ENCODE data around the gene ZNF212.
A peak's percentile ranks its signal among the peaks of the same experiment; 100 is the strongest.
"Not testable (repeated sequence)": the region's sequence is repeated elsewhere in the genome, so short reads cannot be mapped to it uniquely, and the experiment has no call there.

ZNF212 gene

GRCh38 chr7:149229526-149229925 lies 9.9 kb upstream of the ZNF212 start:
- H3K9me3 Mint-ChIP-seq = no peaks in the 10 kb centered on the region
- DNase-seq (no peak), ATAC-seq (peak; percentile 32)
- no peak overlapping the region for H3K27ac Mint-ChIP-seq
- H3K27me3 Mint-ChIP-seq = peaks cover 25% of the 10 kb centered on the region
- H3K4me1 Mint-ChIP-seq = no peaks in the 10 kb centered on the region
- no peak overlapping the region for H3K4me3 Mint-ChIP-seq

- ATAC-seq (no peak), DNase-seq (no peak)
- Mint-ChIP-seq H3K27me3 (peaks cover 32% of the 10 kb centered on the region), H3K27ac (no peak overlapping the region), H3K4me1 (no peaks in the 10 kb centered on the region), H3K4me3 (no peak overlapping the region), H3K9me3 (no peaks in the 10 kb centered on the region)
Measured at GRCh38 chr7:149232362-149232761, 7.1 kb upstream of the ZNF212 start.

GRCh38 chr7:149233655-149234204 lies 5.7 kb upstream of the ZNF212 start:
- H3K4me3 Mint-ChIP-seq, DNase-seq, H3K27ac Mint-ChIP-seq, H3K4me1 Mint-ChIP-seq, H3K9me3 Mint-ChIP-seq: not testable (repeated sequence)
- peak; percentile 59 for ATAC-seq
- H3K27me3 Mint-ChIP-seq = peaks cover 32% of the 10 kb centered on the region

- DNase-seq (no peak), ATAC-seq (no peak)
- Mint-ChIP-seq H3K27me3 (peaks cover 16% of the 10 kb centered on the region), H3K27ac (no peak overlapping the region), H3K4me1 (peaks cover 33% of the 10 kb centered on the region), H3K4me3 (no peak overlapping the region), H3K9me3 (peaks cover under 1 to 2% of the 10 kb centered on the region in 2 donors)
Measured at GRCh38 chr7:149237502-149237901, 1.9 kb upstream of the ZNF212 start.

GRCh38 chr7:149238051-149238450 lies 1.4 kb upstream of the ZNF212 start:
- peaks cover 10% of the 10 kb centered on the region for H3K27me3 Mint-ChIP-seq
- peaks cover 33% of the 10 kb centered on the region for H3K4me1 Mint-ChIP-seq
- H3K4me3 Mint-ChIP-seq = peak overlapping the region; percentile 8 to 10
- DNase-seq = no peak
- ATAC-seq = no peak
- H3K9me3 Mint-ChIP-seq = peaks cover 5 to 8% of the 10 kb centered on the region in 2 donors
- H3K27ac Mint-ChIP-seq = peak overlapping the region in 1 of 2 donors; percentile 72

GRCh38 chr7:149240637-149241036 lies 1.2 kb downstream of the ZNF212 start:
- Mint-ChIP-seq H3K4me3 (peak overlapping the region; percentile 93 to 95), H3K4me1 (peaks cover 48% of the 10 kb centered on the region), H3K27me3 (peaks cover 7% of the 10 kb centered on the region), H3K27ac (no peak overlapping the region), H3K9me3 (peaks cover 5 to 8% of the 10 kb centered on the region in 2 donors)
- ATAC-seq (no peak), DNase-seq (no peak)

- H3K4me3 Mint-ChIP-seq = peak overlapping the region in 1 of 2 donors; percentile 9
- H3K27ac Mint-ChIP-seq = peak overlapping the region in 1 of 2 donors; percentile 71
- peaks cover 55% of the 10 kb centered on the region for H3K4me1 Mint-ChIP-seq
- peaks cover 5 to 8% of the 10 kb centered on the region in 2 donors for H3K9me3 Mint-ChIP-seq
- DNase-seq = no peak
- H3K27me3 Mint-ChIP-seq = peaks cover under 1% of the 10 kb centered on the region
- no peak for ATAC-seq
Measured at GRCh38 chr7:149241696-149242095, 2.2 kb downstream of the ZNF212 start.

GRCh38 chr7:149245244-149245643 lies 5.8 kb downstream of the ZNF212 start:
- Mint-ChIP-seq H3K4me3 (peak overlapping the region in 1 of 2 donors; percentile 36), H3K9me3 (peaks cover 5 to 8% of the 10 kb centered on the region in 2 donors), H3K27me3 (no peaks in the 10 kb centered on the region), H3K4me1 (peaks cover 71% of the 10 kb centered on the region), H3K27ac (peak overlapping the region; percentile 48 to 73)
- peak in 1 of 2 donors; percentile 53 for DNase-seq
- ATAC-seq = peak; percentile 93

GRCh38 chr7:149245744-149246143 lies 6.3 kb downstream of the ZNF212 start:
- peak; percentile 57 for ATAC-seq
- peak overlapping the region in 1 of 2 donors; percentile 91 for H3K27ac Mint-ChIP-seq

GRCh38 chr7:149248777-149249176 lies 9.3 kb downstream of the ZNF212 start:
- Mint-ChIP-seq H3K4me3 (peak overlapping the region; percentile 63 to 70), H3K9me3 (no peaks in the 10 kb centered on the region), H3K27me3 (no peaks in the 10 kb centered on the region), H3K27ac (peak overlapping the region; percentile 66 to 77), H3K4me1 (peaks cover 56% of the 10 kb centered on the region)
- DNase-seq (peak in 1 of 2 donors; percentile 19), ATAC-seq (peak; percentile 54)

More at GRCh38 chr7:149245744-149246143, 6.3 kb downstream of the ZNF212 start:
- H3K27me3 Mint-ChIP-seq = no peaks in the 10 kb centered on the region
- DNase-seq = no peak
- H3K4me3 Mint-ChIP-seq = peak overlapping the region; percentile 36 to 49
- H3K4me1 Mint-ChIP-seq = peaks cover 67% of the 10 kb centered on the region
- H3K9me3 Mint-ChIP-seq = peaks cover 5 to 8% of the 10 kb centered on the region in 2 donors

- not testable (repeated sequence) for H3K27ac Mint-ChIP-seq, H3K27me3 Mint-ChIP-seq, H3K9me3 Mint-ChIP-seq, ATAC-seq, H3K4me3 Mint-ChIP-seq, DNase-seq
- peaks cover 46% of the 10 kb centered on the region for H3K4me1 Mint-ChIP-seq
Measured at GRCh38 chr7:149250151-149250550, 10.7 kb downstream of the ZNF212 start.

GRCh38 chr7:149251518-149251917 lies 12.1 kb downstream of the ZNF212 start:
- not testable (repeated sequence) for ATAC-seq, H3K27ac Mint-ChIP-seq, DNase-seq, H3K9me3 Mint-ChIP-seq, H3K4me3 Mint-ChIP-seq, H3K27me3 Mint-ChIP-seq
- peaks cover 34% of the 10 kb centered on the region for H3K4me1 Mint-ChIP-seq

- no peaks in the 10 kb centered on the region for H3K9me3 Mint-ChIP-seq
- peaks cover 30% of the 10 kb centered on the region for H3K4me1 Mint-ChIP-seq
- H3K27me3 Mint-ChIP-seq = no peaks in the 10 kb centered on the region
- no peak overlapping the region for H3K27ac Mint-ChIP-seq
- no peak for ATAC-seq
- DNase-seq = no peak
- H3K4me3 Mint-ChIP-seq = no peak overlapping the region
Measured at GRCh38 chr7:149252378-149252777, 12.9 kb downstream of the ZNF212 start.

GRCh38 chr7:149253665-149254064 lies 14.2 kb downstream of the ZNF212 start:
- H3K4me3 Mint-ChIP-seq = no peak overlapping the region
- H3K9me3 Mint-ChIP-seq = no peaks in the 10 kb centered on the region
- ATAC-seq (no peak), DNase-seq (no peak)
- H3K27me3 Mint-ChIP-seq = no peaks in the 10 kb centered on the region
- no peak overlapping the region for H3K27ac Mint-ChIP-seq
- H3K4me1 Mint-ChIP-seq = peaks cover 17% of the 10 kb centered on the region

GRCh38 chr7:149254181-149254858 lies 14.9 kb downstream of the ZNF212 start:
- no peaks in the 10 kb centered on the region for H3K27me3 Mint-ChIP-seq
- no peak for DNase-seq
- ATAC-seq = no peak
- H3K4me1 Mint-ChIP-seq = peaks cover 11% of the 10 kb centered on the region
- H3K4me3 Mint-ChIP-seq = no peak overlapping the region
- no peak overlapping the region for H3K27ac Mint-ChIP-seq
- no peaks in the 10 kb centered on the region for H3K9me3 Mint-ChIP-seq

- Mint-ChIP-seq H3K27ac (no peak overlapping the region), H3K4me3 (no peak overlapping the region), H3K4me1 (peaks cover 2% of the 10 kb centered on the region), H3K9me3 (no peaks in the 10 kb centered on the region), H3K27me3 (no peaks in the 10 kb centered on the region)
- DNase-seq = no peak
- ATAC-seq = no peak
Measured at GRCh38 chr7:149255174-149255573, 15.7 kb downstream of the ZNF212 start.
